GM19452 (cell line): Measurements from ENCODE around the gene XPNPEP1.

Experiments used
- ATAC-seq: cut with Tn5 transposase; IDR thresholded peaks from one replicate; pipeline ENCODE4 v1.9.1; 2021; ENCODE audit not compliant: unreplicated experiment

XPNPEP1 gene

DNA sequence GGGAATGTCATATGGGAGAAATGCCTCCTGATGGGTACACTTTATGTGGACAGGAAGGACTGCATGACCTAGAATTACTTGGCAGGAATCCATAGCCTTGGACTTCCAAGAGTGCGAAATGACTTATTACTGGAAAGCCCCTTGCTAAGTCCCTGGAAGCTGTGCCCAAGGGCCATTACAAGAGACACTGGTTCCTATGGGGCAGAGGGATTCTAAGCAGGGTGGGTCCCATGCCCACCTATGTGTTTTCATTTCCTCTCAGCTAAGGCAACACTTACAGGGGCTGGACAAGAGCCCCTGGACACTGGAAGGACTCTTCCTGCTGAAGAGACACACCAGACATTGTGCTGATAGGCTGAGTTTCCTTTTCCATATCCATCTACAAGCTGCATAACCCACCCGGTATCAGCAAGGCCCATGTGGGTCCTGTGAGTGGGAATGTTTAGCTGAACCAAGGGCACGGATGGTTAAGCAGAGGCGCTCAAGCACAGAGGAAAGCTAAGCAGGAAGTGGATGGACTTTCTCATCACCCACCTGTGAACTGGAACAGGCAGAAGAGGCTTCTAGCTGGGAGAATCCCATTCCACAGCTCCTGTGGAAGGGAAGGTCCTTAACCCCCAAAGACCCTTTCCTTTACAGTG is 56.2 kb downstream of the XPNPEP1 start:
- no peak for ATAC-seq

DNA sequence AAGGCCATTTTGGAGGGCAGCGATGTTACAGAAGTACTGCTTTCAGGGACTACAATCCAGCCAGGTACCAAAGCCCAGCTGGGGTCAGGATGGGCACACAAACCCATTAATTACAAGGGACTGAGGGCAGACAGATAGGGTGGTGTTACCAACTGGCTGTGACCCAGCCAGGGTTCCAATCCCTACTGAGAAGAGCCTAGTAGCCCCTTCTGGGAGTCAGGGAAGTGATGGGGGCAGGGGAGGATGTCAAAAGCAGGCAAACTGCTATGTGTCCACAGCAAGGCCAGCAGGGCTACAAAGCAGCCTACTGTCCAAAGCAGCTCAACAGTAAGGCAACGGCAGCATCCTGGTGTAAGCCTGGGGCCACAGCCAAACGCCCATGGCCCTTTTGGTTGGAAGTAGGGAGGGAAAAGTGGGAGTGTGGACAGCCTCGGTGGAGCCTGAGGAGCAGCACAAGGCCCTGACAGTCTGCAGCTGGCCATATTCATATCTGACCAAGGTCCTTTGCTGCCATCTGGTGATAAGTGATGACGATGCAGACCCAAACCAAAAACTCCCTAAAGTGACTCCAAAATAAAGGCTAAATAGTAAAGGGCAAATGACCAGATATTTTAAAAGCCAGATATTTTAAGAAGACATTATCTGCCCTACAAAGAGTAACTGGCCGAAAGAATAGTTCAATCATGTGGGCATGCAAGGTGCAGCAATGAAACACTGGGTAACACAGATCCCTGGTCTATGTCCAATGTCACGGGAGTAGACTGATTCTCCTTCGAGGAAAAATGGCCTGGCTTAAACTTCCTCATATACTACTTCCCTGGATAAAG is 56.9 kb downstream of the XPNPEP1 start:
- ATAC-seq, result no peak

DNA sequence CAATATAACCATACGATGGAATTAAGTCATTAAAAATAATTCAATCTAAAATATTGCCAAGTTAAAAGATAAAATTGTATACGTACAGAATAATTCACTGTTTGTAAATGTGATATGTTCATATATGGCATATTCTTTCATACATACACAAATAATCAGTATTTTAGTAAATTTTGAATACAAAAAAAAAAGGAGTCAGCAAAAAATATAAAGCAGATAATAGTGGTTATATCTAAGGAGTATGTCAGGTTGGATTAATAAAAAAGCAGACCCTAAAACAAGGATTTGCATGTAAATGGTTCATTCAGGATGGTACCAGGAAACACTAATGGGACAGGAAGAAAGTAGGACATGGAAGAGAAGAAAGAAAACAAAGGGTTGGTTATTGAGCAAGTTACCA is 59.5 kb downstream of the XPNPEP1 start:
- ATAC-seq, result no peak

DNA sequence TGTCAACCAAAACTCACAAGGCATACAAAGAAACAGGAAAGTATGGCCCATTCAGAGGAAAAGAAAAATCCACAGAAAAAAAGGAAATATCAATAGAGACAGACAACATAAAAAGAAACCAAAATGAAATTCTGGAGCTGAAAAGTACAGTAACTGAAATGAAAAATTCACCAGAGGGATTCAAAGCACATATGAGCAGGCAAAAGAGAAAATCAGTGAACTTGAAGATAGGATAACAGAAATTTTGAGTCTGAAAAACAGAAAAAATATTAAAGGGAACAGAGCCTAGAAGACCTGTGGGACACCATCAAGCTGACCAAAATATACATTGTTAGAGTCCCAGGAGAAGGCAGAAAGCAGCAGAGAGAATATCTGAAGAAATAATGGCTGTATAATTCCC is 60.6 kb downstream of the XPNPEP1 start:
- no peak for ATAC-seq

DNA sequence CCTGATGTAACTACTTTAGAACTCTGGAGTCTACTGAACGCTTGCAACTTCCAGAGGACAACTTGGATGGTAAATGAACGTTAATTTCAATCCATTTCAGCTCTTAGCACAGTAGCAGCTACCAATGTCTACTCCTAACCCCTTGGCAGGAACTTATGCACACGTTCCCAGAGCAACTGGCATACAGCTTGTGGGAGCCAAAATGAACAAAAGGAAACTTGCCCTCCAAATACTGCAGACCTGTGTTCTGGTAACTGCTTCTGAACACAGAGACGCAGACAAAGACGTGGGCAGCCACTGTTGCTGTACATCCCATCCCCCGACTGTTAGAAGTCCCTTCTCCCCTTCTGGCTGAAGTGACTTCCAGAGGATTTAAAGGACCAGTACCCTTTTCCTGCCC is 61.3 kb downstream of the XPNPEP1 start:
- no peak for ATAC-seq

DNA sequence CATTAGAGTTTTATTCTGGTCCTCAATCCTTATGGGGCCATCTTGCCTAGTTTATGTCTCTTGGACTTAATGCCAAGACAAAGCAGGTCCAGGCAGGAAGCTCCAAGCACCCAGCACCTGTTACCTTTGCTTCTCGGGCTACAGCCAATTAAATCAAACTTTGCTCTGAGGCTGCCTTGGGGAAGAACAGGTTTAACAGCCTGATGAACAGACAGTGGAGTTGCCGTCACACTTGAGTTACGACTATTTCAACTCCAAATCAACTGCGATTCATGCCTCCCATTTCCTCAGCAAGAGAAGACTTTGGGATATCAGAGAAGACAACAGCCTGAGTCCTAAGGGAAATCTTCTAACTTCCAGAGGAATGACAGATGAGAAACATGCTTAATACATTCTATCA is 62.2 kb downstream of the XPNPEP1 start:
- no peak for ATAC-seq

DNA sequence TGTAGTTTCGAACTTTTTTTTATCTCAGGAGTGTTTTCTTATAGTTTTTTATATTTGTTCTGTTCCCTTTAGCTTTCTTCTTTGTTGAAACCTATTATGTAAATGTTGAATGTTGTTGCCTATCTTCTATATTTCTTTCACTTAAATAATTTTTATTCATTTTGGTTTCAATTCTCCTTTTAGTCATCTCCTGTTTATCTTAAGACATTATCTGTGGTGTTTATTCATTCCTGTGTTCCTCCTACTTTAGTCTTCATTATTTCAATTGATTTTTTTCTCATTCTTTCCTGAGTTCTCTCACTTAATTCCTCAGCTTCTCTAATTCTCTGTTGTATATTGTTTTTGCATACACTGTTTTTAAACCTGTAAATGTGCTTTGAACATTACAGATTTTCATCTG is 64.1 kb downstream of the XPNPEP1 start:
- no peak for ATAC-seq

DNA sequence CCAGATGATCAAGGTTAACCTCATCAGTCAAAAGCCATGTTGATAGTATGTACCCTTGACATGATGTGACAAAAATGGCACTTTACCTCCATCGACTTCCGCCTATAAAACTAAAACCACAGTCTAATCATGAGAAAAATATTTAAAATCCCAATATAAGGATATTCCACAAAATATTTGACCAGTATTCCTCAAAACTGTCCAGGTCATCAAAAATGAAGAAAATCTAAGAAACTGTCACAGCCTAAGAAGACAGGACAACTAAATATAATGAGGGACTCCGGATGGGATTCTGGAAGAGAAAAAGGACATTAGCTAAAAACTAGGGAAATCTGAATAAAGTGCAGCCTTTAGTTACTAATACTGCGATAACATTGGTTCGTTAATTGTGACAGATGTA is 67.6 kb downstream of the XPNPEP1 start:
- ATAC-seq, result no peak

DNA sequence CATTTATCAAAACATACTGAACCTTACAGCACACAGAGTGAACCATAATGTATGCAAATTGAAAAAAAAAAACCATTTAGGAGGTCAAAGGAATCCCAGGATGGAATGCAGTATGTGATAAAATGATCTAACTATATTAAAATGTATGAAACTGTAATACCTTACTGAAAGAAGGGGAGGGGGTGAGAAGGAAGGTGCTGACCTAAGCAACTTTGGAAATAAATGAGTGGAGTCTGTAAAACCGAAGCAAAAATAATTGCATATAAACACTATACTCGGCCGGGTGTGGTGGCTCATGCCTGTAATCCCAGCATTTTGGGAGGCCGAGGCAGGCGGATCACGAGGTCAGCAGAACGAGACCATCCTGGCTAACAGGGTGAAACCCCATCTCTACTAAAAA is 69.4 kb downstream of the XPNPEP1 start:
- ATAC-seq, result no peak

DNA sequence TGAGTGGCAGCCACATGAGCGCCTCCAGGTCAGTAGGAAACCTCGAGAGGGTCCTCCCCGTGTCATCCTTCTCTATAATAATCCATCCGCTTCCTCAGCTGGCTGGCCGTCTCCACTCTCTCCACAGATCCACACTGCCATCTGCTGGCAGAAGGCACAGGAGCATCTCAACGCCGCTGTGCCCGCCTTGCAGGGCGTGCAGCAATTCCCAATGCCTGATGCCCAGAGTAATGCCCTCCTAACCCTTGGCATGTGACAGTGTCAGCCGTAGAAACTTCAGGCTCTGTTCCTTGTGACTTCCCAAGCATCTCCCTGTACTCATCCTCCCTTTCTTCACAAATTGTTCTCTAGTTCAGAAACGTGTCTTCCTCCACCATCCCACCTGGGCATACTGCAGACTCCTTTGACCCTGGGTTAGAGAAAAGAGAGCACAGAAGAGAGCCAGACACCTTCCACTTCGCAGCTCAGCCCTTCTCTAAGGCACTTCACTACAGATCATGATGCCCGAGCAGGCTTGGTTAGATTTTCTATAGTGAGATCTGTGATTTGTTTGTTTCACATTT is 70.8 kb downstream of the XPNPEP1 start:
- ATAC-seq, result peak; percentile 93

DNA sequence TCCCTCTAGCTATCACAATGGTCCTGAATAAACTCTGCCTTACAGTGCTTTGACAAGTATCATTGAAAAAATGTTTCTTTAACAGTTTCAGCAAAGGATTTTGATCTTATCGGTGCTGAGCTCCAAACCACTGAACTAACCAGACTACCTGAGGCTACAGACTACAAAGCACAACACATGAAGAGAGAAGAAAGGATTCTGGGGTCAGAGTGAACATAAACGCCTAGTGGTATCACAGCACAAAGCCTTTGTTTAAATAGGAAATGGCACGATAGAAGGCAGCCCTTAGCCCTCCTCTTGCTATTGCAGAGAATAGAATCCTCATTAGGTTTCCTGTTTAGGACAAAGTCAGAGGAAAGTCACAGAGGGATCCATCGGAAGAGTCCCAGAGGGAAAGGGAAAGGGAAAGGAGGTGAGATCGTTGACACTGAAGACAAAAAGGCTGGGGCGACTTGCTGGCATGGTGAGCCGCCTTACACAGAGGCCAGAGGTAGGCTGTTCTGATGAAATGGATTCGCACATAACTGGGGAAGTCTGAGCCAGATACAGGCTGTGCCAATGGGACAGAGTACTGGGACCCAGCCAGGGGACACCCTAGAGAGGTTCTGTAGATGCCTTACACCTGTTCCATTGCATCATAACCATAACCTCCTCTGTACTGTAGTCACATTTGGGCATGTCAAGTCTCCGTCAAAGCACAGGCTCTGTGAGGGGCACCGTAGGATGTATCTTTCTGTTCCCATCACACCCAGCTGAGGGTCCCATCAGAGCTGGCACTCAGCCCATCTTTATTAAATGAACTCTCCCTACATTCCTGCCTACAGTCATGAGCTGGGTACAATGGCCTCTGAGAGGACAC is 71.5 kb downstream of the XPNPEP1 start:
- peak; percentile 11 for ATAC-seq

DNA sequence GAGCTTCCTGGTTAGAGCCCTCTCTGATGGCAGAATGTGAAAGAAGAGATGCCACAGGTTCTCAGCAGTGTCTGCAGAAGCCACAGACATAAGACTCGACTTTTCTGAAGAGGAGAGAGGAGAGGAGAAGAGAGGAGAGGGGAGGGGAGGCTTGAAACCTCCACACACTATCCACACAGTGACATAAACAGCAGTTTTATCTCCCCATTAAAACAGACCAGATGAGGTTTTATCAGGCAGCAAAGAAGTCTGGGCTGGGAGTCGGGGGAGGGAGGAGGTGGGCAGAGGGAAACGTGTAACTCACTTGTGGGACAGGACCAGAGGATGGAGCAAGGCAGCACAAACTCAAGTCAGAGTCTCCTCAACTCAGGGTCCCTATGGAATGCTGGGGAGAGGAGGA is 76.5 kb downstream of the XPNPEP1 start:
- ATAC-seq, result no peak

DNA sequence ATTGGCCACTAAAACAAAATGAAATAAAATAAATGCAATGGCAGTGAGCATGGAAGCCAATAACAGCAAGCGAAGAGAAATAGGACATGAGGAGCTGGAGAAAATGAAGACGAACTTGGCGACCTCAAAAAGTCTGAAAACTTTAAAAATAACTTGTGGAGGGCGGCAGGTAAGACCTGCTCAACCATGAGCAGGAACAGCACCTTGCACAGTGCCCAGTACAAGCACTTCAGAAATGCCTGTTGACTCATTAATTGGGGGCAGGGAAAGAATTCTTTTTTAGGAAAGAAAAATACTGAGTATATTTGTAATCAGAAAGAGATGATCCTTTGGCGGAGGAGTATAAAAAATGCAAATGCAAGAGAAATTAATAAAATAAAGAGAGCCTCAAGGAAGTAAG is 78.0 kb downstream of the XPNPEP1 start:
- no peak for ATAC-seq

DNA sequence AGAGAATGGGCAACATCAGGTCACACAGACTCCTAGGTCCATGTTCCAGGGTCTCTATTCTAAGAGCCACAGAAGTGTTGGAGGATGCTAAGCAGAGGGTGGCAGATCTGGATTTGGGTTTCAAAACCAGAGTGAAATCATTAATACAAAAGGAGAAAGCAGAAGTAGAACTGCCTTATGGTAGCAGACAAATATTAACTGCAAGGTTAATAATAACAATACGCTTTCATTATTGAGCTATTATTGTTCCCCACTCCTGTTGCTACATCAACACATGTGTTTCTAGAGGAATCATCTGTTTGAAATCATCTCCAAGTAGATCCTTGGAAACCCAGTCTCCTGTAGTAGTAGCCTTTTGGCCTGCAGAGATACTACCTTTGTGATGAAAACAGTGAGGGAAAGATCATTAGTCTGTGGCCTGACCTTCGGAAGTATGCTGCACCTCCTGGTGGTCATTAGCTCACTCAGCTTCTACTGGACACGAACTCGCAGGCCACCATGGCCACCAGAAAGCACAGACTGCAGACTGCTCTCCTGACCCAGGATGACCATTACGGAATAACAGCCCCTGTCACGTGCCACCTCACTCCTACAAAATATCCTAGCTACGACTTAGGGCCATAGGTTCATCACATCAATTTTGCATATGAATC is 84.6 kb downstream of the XPNPEP1 start:
- ATAC-seq, result no peak

DNA sequence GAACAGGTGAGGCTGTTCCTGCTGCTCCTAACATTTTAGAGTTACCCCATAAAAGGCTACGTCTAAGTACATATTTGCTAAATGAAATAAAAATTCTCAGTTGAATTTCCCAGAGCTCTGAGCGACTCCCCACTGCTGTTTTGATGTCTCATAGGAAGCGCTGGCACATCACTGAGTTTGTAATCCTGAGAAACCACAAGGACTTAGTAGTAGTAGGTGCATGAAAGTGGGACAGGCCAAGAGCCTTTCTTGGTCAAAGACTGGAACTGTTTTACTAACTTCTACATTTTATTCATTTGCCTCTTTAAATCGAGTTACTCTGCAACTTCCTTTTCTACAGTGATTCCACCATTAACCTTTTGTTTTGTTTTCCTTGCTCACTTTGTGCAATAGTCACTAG is 85.9 kb downstream of the XPNPEP1 start:
- ATAC-seq, result no peak

DNA sequence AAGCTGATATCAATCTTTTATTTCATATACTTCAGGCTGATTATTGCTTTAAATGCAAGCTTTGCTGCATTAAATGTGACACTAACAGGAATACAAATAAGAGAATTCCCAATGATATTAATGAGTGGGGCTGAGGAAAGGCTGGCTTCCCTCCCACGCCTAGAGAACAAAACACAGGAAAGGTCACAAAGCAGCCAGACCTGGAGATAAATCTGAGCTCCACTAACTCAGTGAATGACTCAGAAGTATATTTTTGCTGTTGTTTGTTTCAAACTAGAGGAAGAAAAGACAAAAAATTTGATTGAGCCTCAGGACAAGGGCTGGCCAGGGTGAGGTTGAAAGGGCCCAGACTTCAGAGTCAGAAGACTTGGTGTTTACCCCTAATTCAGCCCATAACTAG is 88.1 kb downstream of the XPNPEP1 start:
- ATAC-seq, result no peak

DNA sequence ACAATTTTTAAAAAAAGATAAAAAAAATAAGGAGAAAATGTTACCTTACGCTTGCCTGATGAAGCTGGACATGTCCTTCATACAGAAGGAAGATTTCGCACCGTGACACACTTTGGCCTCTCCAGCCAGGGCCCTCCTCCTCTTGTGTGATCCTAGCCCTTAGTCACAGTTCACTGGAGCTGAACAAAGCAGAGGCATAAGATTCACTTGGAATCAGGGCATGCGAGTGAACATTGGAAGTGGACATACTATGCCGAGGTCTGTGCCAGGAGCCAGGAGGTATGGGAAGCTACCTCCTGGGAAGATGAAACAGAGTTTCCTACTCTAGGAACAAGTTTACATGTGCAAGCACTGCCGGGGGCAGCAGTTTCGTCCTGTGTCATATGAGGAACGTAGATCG is 91.5 kb downstream of the XPNPEP1 start:
- no peak for ATAC-seq

DNA sequence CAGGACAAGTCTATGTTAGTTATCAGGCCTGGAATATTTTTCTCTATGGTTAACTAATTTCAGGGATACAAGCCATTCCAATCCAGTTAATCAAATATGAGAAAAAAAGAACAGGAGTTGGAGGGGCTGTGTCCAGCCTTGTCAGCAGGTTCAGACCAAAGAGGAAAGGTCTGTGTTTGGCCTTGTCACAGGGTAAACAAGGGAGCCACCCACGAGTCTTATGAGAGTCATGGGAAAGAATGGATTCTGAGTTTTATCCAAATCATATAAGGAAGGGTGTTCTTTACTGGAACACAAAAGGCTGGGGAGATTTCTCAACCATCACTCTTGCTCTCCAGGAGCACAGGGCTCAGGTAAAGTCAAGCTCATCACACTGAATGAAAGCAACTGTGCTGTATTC is 99.1 kb downstream of the XPNPEP1 start:
- no peak for ATAC-seq

DNA sequence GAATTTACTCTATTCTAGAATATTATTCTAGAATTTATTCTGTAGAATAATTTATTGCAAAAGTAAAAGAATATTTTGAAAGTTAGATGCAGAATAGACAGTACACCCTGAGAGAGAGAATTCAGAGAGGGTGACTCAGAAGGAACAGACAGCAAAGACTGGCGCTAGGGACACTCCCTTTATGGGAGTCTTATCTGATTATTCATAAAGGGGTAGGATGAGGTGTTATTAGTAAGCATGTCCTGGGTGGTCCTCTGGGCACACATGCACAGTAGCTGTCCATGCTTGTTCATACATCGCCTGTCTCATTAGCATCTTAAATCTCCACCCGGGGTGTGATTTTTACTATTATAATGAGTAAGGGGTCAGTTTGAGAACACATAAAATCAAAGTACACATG is 100.1 kb downstream of the XPNPEP1 start:
- ATAC-seq, result no peak

DNA sequence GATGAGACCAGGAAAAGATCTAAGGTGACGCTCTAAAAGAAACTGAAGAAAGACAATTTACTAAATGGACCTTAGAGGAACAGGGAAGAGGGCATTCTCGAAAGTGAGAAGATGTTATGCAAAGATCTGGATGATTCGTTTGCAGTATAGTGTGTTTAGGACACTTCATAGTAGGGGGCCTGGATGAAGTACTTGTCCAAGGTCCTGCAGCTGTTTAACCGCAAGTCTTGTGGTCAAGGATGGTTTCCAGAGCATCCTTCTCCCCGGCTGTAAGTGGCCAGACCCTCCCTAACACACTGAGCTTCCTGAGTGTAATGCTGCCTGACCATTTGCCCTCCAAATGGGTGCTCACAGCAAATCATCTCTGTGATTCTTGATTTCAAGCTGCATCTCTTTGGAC is 101.6 kb downstream of the XPNPEP1 start:
- no peak for ATAC-seq
